SK-MEL-5 (cell line): ENCODE measurements around the gene C1orf94. TPM values are rescaled to one million over a fixed set of nuclear protein-coding genes. Genes with fewer than 3 reads are reported as not detected.

Source experiments
- DNase-seq: peaks from one replicate; pipeline ENCODE4 v3.0.0-alpha.2; 2016; ENCODE audit warnings: low read depth, low spot score
- in situ Hi-C: cut with HindIII; loops from 2 replicates; pipeline ENCODE4 v1.10.0; 2016; ENCODE audit warnings: low sequenced_read_pairs, high pct_unique_total_duplicates, low pct_unique_long_range_greater_than_20kb
- total RNA-seq: library from RNA; depleted of rRNA; stranded (reverse); fragments of >200 nt; shearing (Covaris generic); gene quantifications from 2 replicates; pipeline ENCODE4 v1.2.3, GENCODE V29; 2014

The C1orf94 gene
- total RNA-seq, 1 experiment from 2014 or later: not detected

DNA sequence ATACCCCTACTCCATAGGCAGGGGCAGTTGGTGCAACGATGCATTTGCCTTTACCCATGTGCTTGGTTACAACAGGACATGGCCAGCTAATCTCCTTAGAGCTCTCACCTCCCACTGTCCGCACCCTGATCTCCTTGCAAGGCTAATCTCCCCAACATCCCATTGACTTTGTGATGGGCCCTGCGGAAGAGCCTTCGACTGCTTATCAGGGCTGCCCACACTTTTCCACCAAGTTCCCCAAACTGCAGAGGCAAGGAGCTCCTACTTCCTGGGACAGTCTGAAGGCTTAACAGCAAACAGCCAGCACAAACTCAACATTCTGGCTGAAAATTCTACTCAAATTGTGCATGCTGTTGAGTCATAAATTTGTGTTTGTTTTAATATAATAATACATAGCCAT, 36.0 kb downstream of the C1orf94 start:
- in situ Hi-C loops: no loop called here
- no peak for DNase-seq

- DNase-seq: no peak
Measured at GRCh38 chr1:34213956-34214355, 37.2 kb downstream of the C1orf94 start.

GRCh38 chr1:34231441-34231840, 54.7 kb downstream of the C1orf94 start:
- in situ Hi-C loops: no loop called here
- no peak for DNase-seq

More at GRCh38 chr1:34213956-34214355, 37.2 kb downstream of the C1orf94 start:
- in situ Hi-C loops: no loop called here

GRCh38 chr1:34235594-34235993, 58.9 kb downstream of the C1orf94 start:
- in situ Hi-C loops: no loop called here
- no peak for DNase-seq

- in situ Hi-C loops: no loop called here
- no peak for DNase-seq
Measured at GRCh38 chr1:34236089-34236488, 59.4 kb downstream of the C1orf94 start.

GRCh38 chr1:34237151-34237815, 60.6 kb downstream of the C1orf94 start:
- in situ Hi-C loops: no loop called here
- DNase-seq: no peak

DNA sequence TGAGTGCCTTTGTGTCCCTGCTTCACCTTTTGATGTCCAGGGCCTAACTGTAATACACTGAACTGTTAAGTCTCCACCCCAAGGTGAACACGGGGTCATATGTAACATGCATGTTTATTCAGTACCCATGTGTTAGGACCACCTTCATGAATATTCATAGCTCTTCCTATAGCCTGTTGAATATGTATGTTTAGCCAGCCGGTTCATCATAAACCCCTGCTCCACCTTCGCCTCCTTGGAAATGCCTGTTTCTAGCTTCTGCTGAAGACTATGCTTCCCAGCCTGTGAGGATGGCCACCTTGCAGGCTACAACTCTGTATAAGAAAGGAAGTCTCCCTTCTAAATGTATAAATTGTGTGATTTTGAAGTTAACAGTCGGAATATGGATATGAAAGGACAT, 69.3 kb downstream of the C1orf94 start:
- in situ Hi-C loops: no loop called here
- DNase-seq: no peak

DNA sequence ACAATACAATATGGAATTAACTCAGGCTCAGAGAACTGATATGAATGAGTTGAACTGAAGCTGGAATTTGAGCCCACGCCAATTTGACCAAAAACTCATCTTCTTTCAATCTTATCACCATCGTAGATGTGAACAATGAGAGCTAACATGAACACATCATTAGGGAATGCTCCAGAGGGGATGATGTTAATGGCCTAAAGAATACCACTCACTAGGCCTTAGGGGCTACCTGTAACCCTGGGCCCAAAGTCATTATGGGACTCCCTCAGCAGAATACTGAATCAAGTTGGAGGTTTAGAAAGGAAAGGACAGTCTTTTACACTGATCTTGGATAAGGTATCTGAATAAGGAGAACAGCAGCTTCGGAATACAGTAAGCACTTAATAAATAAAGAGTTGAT, 73.6 kb downstream of the C1orf94 start:
- no peak for DNase-seq
- in situ Hi-C loops: no loop called here

DNA sequence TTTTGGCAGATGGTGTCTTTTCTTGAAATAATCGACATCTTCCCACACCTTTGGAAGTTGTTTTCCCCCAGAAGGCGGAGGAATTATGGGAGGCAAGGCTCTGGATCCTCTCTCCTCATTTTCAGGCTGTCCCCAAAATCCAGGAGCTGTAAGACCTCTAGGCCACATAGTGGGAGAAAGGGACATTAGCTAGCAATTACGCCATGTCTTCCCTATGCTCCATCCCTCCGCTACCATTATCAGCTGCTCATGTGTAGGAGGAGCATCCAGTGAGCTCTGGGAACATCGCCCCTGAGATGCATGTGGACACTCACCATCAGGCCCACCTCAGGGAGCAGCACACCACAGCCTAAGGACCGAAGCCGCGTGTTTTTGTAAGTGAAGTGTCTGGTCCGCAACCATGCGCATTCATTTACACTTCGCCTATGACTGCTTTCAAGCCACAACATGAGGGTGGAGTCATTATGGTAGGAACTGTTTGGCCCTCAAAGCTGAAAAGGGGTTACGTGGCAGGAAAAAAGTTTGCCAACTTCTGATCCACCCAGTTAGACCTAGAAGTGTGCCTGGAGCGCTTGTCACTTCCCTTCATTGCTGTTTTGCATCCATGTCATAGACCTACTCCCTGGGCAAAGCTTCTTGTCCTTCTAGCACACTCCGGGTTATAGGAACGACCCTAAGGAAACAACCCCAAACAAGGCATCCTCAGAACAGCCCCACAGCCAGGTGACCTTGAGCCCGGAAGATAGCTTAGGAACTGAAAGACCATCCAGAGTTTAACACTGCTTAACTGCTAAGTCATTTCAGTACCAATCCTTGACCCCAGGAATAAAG, 85.5 kb downstream of the C1orf94 start:
- no peak for DNase-seq

DNA sequence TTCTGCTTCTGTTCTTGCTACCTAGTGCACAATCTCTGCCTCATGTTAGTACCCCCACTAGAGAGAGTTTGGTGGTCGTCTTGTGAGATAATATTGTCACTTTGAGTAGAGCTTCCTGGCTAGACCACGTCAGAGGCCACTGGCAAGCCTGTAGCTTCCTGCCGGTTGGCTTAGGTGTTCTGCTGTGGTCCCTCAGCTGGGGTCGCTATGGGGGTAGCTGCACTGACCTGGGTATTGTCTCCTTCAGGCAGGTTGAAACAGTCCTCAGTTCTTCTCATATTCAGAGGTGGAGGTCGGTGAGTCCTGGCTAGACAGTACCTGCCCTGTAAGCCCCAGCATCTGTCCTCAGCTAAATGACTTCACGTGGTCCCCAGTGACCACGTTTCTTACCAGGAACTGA, 86.2 kb downstream of the C1orf94 start:
- no peak for DNase-seq
- in situ Hi-C loops: no loop called here

More for the DNA sequence above, 85.5 kb downstream of the C1orf94 start:
- in situ Hi-C loops: no loop called here

DNA sequence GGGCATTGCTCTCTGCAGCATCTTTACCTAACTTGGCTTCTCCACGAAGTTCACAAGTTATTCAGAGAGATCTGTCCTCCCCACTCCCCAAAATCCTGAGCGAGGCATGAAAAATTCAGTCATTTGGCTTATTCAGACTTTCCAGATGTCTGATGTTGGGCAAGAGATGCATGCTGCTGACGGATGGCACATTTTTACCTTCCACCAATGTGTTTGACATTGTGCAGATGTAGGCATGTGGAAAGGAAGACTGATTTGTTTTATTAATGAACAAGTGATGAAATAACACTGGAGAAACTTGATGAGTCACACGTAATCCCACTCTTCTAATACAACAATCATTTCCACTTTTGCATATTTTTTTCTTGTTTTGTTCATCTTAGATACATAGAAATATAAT, 86.7 kb downstream of the C1orf94 start:
- in situ Hi-C loops: no loop called here
- no peak for DNase-seq

DNA sequence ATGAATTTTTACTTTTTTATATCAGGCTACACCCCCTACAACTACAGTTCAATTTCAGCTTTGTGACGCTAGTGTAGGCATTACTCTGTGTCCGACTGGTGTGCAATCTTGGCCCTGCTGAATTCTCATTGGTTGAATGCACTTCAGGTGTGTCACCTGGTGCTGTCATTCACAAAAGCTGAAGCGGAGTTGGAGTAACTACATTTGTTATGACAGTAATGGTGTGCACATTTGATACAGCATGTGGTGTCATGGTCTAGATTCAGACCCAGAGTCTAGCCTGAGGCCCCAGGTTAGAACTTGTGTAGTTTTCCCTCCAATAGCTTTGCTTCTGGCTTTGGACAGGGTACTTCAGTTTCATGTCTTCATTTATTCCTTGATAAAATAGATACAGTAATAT, 88.7 kb downstream of the C1orf94 start:
- no peak for DNase-seq
- in situ Hi-C loops: no loop called here

DNA sequence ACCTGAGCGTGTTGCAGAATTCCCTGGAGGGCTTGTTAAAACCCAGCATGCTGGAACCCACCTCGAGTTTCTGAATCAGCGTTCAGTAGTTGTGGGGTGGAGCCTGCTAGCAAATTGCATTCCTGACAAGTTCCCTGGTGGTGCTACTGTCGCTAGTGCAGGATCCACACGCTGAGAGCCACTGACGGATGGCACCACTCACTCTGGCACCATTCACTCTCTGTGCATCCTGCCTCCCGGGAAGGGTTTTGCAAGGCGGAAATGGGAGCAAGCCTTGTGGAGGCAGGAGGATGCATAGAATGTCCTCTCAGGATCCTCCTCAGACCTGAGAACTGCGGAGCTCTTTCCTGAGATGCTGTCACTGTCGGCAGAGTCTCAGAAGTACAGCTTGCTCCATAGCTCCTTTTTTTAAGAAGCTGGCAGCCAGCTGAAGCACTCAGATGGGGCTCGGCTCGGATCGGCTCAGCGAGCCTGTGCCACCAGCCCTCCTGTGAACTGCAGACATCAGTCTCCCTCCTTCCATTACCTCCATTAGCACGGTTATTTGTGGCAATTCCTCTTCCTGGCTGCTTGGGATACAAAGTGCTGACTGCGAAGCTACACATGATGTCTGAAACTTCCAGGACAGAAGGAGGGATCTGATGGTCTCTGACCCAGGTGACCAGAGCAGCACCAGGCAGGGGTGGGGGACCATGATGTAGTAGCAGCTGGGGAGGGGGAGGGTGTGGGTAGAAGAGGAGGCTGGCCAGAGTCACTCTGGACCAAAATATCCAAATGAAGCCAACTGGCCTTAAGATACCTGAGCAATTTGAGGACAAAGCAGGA, 89.6 kb downstream of the C1orf94 start:
- no peak for DNase-seq
- in situ Hi-C loops: no loop called here

GRCh38 chr1:34267326-34267725, 90.6 kb downstream of the C1orf94 start:
- in situ Hi-C loops: no loop called here
- no peak for DNase-seq

GRCh38 chr1:34268311-34268954, 91.7 kb downstream of the C1orf94 start:
- in situ Hi-C loops: no loop called here
- no peak for DNase-seq
